Lung (tissue), 12 donors: ENCODE measurements around the gene OR4D9. TPM values are rescaled to one million over a fixed set of nuclear protein-coding genes. Genes with fewer than 3 reads are reported as not detected.

ENCODE experiments used
- ATAC-seq: fragments of 200-7000 bp; cut with Tn5 transposase; one replicate; pipeline ENCODE4 v1.9.1; 2020; ENCODE audit warnings: moderate number of reproducible peaks; ENCODE audit not compliant: insufficient read depth, low FRiP score
- DNase-seq, 3 donors: peaks; one replicate each; pipeline ENCODE4 v3.0.0-alpha.2; 2013 to 2017
- H3K27ac ChIP-seq, 2 donors: one replicate each; pipeline ENCODE4 v1.5.1; 2013; ENCODE audit warnings: mild to moderate bottlenecking in 2 of 2, moderate library complexity in 2 of 2, control low read depth in 1 of 2, inconsistent platforms in 1 of 2, low read depth in 1 of 2, low read length in 1 of 2
- H3K27me3 ChIP-seq, 3 donors: one replicate each; pipeline ENCODE4 v1.5.1; 2013; ENCODE audit warnings: low read length in 2 of 3; ENCODE audit not compliant: control insufficient read depth in 3 of 3, insufficient read depth in 3 of 3
- H3K36me3 ChIP-seq, 4 donors: one replicate each; pipeline ENCODE4 v1.5.1; 2013; ENCODE audit warnings: low read length in 4 of 4, mild to moderate bottlenecking in 1 of 4, moderate library complexity in 1 of 4; ENCODE audit not compliant: control insufficient read depth in 4 of 4, insufficient read depth in 4 of 4
- H3K4me1 ChIP-seq, 5 donors: one replicate each; pipeline ENCODE4 v1.5.1; 2013; ENCODE audit warnings: low read length in 5 of 5, mild to moderate bottlenecking in 2 of 5, moderate library complexity in 1 of 5; ENCODE audit not compliant: control insufficient read depth in 5 of 5, insufficient read depth in 5 of 5
- H3K4me3 ChIP-seq: one replicate; pipeline ENCODE4 v1.5.1; 2013; ENCODE audit warnings: mild to moderate bottlenecking, control low read depth, moderate library complexity
- H3K9ac ChIP-seq, 2 donors: one replicate each; pipeline ENCODE4 v1.5.1; 2013; ENCODE audit warnings: low read length in 2 of 2, control low read depth in 1 of 2; ENCODE audit not compliant: insufficient read depth in 1 of 2
- H3K9me3 ChIP-seq, 4 donors: one replicate each; pipeline ENCODE4 v1.5.1; 2013; ENCODE audit warnings: low read length in 3 of 4, mild to moderate bottlenecking in 1 of 4, moderate library complexity in 1 of 4; ENCODE audit not compliant: control insufficient read depth in 4 of 4, insufficient read depth in 3 of 4
- CTCF ChIP-seq: IDR thresholded peaks from 2 replicates; pipeline ENCODE4 v1.5.1; 2012; ENCODE audit warnings: mild to moderate bottlenecking; ENCODE audit errors: control extremely low read depth, extremely low read depth
- WGBS, 2 donors: extraction: QIAGEN DNeasy Blood & Tissue Kit; methylation state at CpG; one replicate each; pipeline ENCODE4 v1.1.7; 2013; 5-methylcytosine and 5-hydroxymethylcytosine counted together
- polyA plus RNA-seq, 2 donors: library from polyadenylated mRNA; stranded (reverse); fragments of 200-250 nt; gene quantifications; one replicate each; pipeline ENCODE4 v1.2.1, GENCODE V29; 2013
- total RNA-seq, 2 donors: library from RNA; depleted of rRNA in 1 of 2; stranded (reverse); fragments of >200 nt in 1 of 2; gene quantifications; one replicate each; pipeline ENCODE4 v1.2.1, GENCODE V29; 2014 to 2021
- donor health status: control.
- donor health status: control.
- donor health status: Bipolar disorder and iron deficiency.
- donor health status: healthy.
- donor health status: DM: yes; HTN: yes; CAD: no.

Gene OR4D9
- total and polyA plus RNA-seq, 4 donors: not detected

- Histone ChIP-seq H3K9ac (peak overlapping the region in 1 of 2 donors; percentile 63), H3K36me3 (no peaks in the 10 kb centered on the region), H3K9me3 (no peaks in the 10 kb centered on the region), H3K4me3 (peak overlapping the region; percentile 77), H3K27me3 (peaks cover 0 to 13% (median 8%) of the 10 kb centered on the region in 3 donors), H3K27ac (peak overlapping the region; percentile 77 to 91), H3K4me1 (peaks cover 0 to 2% (median 0%) of the 10 kb centered on the region in 5 donors)
- WGBS, 2 donors: 5 to 7% methylated on average over 40 of the region's 40 CpGs
- no peak for TF ChIP-seq CTCF
- DNase-seq (peak; percentile 83 to 90 (median 87)), ATAC-seq (peak; percentile 85)
These were observed 49.5 kb downstream of the OR4D9 start for GRCh38 chr11:59560702-59561473.

GRCh38 chr11:59562292-59562691, 51.0 kb downstream of the OR4D9 start:
- Histone ChIP-seq H3K9me3 (no peaks in the 10 kb centered on the region), H3K36me3 (no peaks in the 10 kb centered on the region), H3K27ac (no peak overlapping the region), H3K27me3 (peaks cover 0 to 13% (median 5%) of the 10 kb centered on the region in 3 donors), H3K9ac (no peak overlapping the region), H3K4me1 (no peaks in the 10 kb centered on the region), H3K4me3 (no peak overlapping the region)
- TF ChIP-seq CTCF: no peak
- DNase-seq (no peak), ATAC-seq (no peak)
- 84 to 91% methylated on average over 3 of the region's 3 CpGs for WGBS, 2 donors

Other genes with a start within 250 kb of the OR4D9 start
- gene OR5AN1, start 152.6 kb upstream of the OR4D9 start, total RNA-seq: under 1 TPM in 1 of 2 donors, not detected in 1; 0.03 TPM
- not detected for gene OR5AN1, start 152.6 kb upstream of the OR4D9 start, polyA plus RNA-seq
- gene OR5A2, start 85.1 kb upstream of the OR4D9 start, total RNA-seq: not detected
- gene OR5A2, start 85.1 kb upstream of the OR4D9 start, polyA plus RNA-seq: not detected
- not detected for gene OR5A1, start 75.1 kb upstream of the OR4D9 start, total RNA-seq
- gene OR5A1, start 75.1 kb upstream of the OR4D9 start, polyA plus RNA-seq: not detected
- gene OR4D6, start 54.6 kb upstream of the OR4D9 start, total RNA-seq: not detected
- not detected for gene OR4D6, start 54.6 kb upstream of the OR4D9 start, polyA plus RNA-seq
- not detected for gene OR4D10, start 38.2 kb upstream of the OR4D9 start, total RNA-seq
- not detected for gene OR4D10, start 38.2 kb upstream of the OR4D9 start, polyA plus RNA-seq
- gene OR4D11, start 8.0 kb upstream of the OR4D9 start, total RNA-seq: not detected
- gene OR4D11, start 8.0 kb upstream of the OR4D9 start, polyA plus RNA-seq: not detected
- 10 to 100 TPM; 39.1 to 41.9 TPM for gene OSBP, start 104.2 kb downstream of the OR4D9 start, total RNA-seq
- 10 to 100 TPM; 12.0 to 21.2 TPM for gene OSBP, start 104.2 kb downstream of the OR4D9 start, polyA plus RNA-seq
- 10 to 100 TPM; 23.1 to 29.3 TPM for gene PATL1, start 157.5 kb downstream of the OR4D9 start, total RNA-seq
- gene PATL1, start 157.5 kb downstream of the OR4D9 start, polyA plus RNA-seq: 10 to 100 TPM; 12.8 to 28.8 TPM
- not detected for gene OR10V1, start 202.3 kb downstream of the OR4D9 start, total RNA-seq
- not detected for gene OR10V1, start 202.3 kb downstream of the OR4D9 start, polyA plus RNA-seq
- gene STX3, start 243.8 kb downstream of the OR4D9 start, total RNA-seq: 10 to 100 TPM; 48.1 to 61.5 TPM
- 10 to 100 TPM; 38.9 to 46.0 TPM for gene STX3, start 243.8 kb downstream of the OR4D9 start, polyA plus RNA-seq